ENCODE results near the gene RPS6KC1. TPM values are rescaled to one million over a fixed set of nuclear protein-coding genes. Genes with fewer than 3 reads are reported as not detected.

Gene RPS6KC1
- total and polyA plus RNA-seq, 9 of the 15 experiments (the other 6 are each of a cell fraction or from before 2014, with no cell fraction given) = 4.3 to 34.6 (median 20.9) TPM

- Histone ChIP-seq H3K27ac (ENCODE audit: extremely low read depth, low read depth, low read length) (no peak overlapping the region; the same call in 2 of the 3 replicates), H3K9me3 (replicated peaks; ENCODE audit: control insufficient read depth, insufficient read depth, low read depth, low read length) (no peaks in the 10 kb centered on the region; the same call in 1 of the 2 replicates), H3K9ac (ENCODE audit: insufficient read depth in 1 of 2, low read depth in 2 of 2, low read length in 2 of 2) (no peak overlapping the region), H3K79me2 (ENCODE audit: control insufficient read depth, insufficient read depth, low read length) (peaks cover 35% of the 10 kb centered on the region), H3K4me1 (replicated peaks in 1 of 2; ENCODE audit: control insufficient read depth in 2 of 2, insufficient read depth in 2 of 2, low read length in 2 of 2) (peaks cover 0 to 31% of the 10 kb centered on the region in 2 experiments; a peak in 4 of 5 replicates), H4K20me1 (replicated peaks; ENCODE audit: control insufficient read depth, insufficient read depth, low read length) (no peaks in the 10 kb centered on the region), H3K9me1 (ENCODE audit: control insufficient read depth, insufficient read depth, low read length) (no peaks in the 10 kb centered on the region), H3K27me3 (ENCODE audit: control insufficient read depth in 2 of 2, insufficient read depth in 2 of 2, low read length in 2 of 2) (no peaks in the 10 kb centered on the region), H3K4me2 (ENCODE audit: insufficient read depth, low read length) (no peak overlapping the region), H3K4me3 (no peak overlapping the region), H3K36me3 (ENCODE audit: control insufficient read depth, insufficient read depth, low read length) (peaks cover 14% of the 10 kb centered on the region), H2AFZ (ENCODE audit: low read depth, low read length) (no peak overlapping the region)
- no TSS peak for BruUV-seq (replicated peaks)
- TF ChIP-seq SNAPC5 (CRISPR knock-in tag; IDR thresholded peaks at IDR 0.05) (no peak), ARNT (IDR thresholded peaks at IDR 0.05) (0 out of 4 replicates have a peak, but pooled peaks of 1 of the 2 experiments have one; percentile 16), GATAD2B (IDR thresholded peaks at IDR 0.05; ENCODE audit: borderline replicate concordance) (0 out of 2 replicates have a peak, but pooled peaks have one; percentile 10), HNRNPL (IDR thresholded peaks at IDR 0.05; ENCODE audit: low read depth, low read length) (0 out of 2 replicates have a peak, but pooled peaks have one; percentile 16), NUFIP1 (IDR thresholded peaks at IDR 0.05; ENCODE audit: partially characterized antibody) (no peak), THRA (IDR thresholded peaks at IDR 0.05) (0 out of 2 replicates have a peak, but pooled peaks have one; percentile 14)
- POLR2A ChIA-PET = no interaction called here
- CTCF ChIA-PET (ENCODE audit: low intra/inter-chr PET ratio) = no interaction called here
- no peak for ATAC-seq
- no peak for DNase-seq (ENCODE audit: extremely low read depth in 1 of 4, low spot score in 3 of 4)
- in situ Hi-C loops (cut with MboI) (no loop called here), intact Hi-C loops (cut with micrococcal nuclease) (no loop called here)
- no peak for FAIRE-seq
- 83% methylated on average over 2 of the region's 2 CpGs for WGBS (ENCODE audit: insufficient coverage, low coverage, missing lambda C conversion rate)
These were observed 74.6 kb downstream of the RPS6KC1 start for GRCh38 chr1:213125643-213126042.

Measured in K562 (cell line).